Activated T-helper 17 cell treated with anti-CD3 and anti-CD28 coated beads, Interleukin-2, amount 50 U/mL, for 72 hours (primary cell): Measurements from ENCODE around the gene SLC25A47. TPM values are rescaled to one million over a fixed set of nuclear protein-coding genes. Genes with fewer than 3 reads are reported as not detected.
A peak's percentile ranks its signal among the peaks of the same experiment; 100 is the strongest.
"Not testable (repeated sequence)": the region's sequence is repeated elsewhere in the genome, so short reads cannot be mapped to it uniquely, and the experiment has no call there.

ENCODE experiments used
- ATAC-seq: fragments of 150-1000 bp; cut with Tn5 transposase; replicated peaks from 2 replicates; pipeline ENCODE4 v1.10.0; 2021; ENCODE audit warnings: mild to moderate bottlenecking, moderate library complexity
- H3K27ac Mint-ChIP-seq: one replicate; pipeline ENCODE4 v1.8.0; 2022; ENCODE audit warnings: mixed read lengths
- H3K27me3 Mint-ChIP-seq: one replicate; pipeline ENCODE4 v1.8.0; 2022; ENCODE audit warnings: mixed read lengths
- H3K36me3 Mint-ChIP-seq: one replicate; pipeline ENCODE4 v1.8.0; 2022; ENCODE audit warnings: low read depth, mild to moderate bottlenecking, mixed read lengths
- H3K4me1 Mint-ChIP-seq: one replicate; pipeline ENCODE4 v1.8.0; 2022; ENCODE audit warnings: mixed read lengths
- H3K4me3 Mint-ChIP-seq: one replicate; pipeline ENCODE4 v1.8.0; 2022; ENCODE audit warnings: mild to moderate bottlenecking, mixed read lengths
- H3K9me3 Mint-ChIP-seq: one replicate; pipeline ENCODE4 v1.8.0; 2022; ENCODE audit warnings: mixed read lengths
- total RNA-seq, 2 donors: library from RNA; stranded (reverse); gene quantifications; one replicate each; pipeline ENCODE4 v1.2.3, GENCODE V29; 2022

SLC25A47 gene
- total RNA-seq, 2 donors from 2014 or later = not detected

DNA sequence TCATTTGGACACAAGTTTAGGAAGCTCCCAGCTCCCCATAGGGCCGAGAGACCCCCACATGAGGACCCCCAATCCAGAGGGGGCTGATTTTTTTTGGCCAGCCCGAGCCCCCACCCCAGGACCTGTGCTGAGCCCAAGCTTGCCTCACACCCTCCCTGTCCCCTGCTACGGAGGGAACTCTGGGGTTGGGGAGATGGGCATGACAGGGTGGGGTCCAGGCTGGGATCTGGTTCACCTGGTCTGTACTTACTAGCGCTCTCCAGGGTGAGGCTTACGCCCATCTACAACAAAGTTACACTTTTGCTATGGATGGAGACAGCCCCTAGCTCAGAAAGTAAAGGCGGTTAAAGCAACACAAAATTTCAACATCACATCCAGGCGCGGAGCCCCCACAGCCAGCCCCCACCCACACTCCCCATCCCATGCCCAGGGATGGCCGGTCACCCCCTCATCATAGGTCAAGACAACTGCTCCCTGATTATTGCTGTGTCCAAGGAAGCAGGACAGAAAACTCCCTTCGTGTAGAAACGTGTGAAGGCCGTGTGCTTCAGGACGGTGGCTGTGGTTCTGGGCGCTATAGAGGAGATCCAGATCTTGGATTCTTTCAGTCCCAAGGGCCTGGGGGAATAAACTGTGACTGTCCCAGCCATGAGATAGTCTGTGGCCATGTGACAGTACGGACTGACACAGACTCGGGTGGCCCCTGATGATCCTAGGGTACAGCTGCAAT lies 27.6 kb upstream of the SLC25A47 start:
- Mint-ChIP-seq H3K36me3 (no peaks in the 10 kb centered on the region), H3K4me1 (no peaks in the 10 kb centered on the region), H3K27me3 (no peaks in the 10 kb centered on the region), H3K27ac (no peak overlapping the region), H3K4me3 (no peak overlapping the region), H3K9me3 (no peaks in the 10 kb centered on the region)
- no peak for ATAC-seq

DNA sequence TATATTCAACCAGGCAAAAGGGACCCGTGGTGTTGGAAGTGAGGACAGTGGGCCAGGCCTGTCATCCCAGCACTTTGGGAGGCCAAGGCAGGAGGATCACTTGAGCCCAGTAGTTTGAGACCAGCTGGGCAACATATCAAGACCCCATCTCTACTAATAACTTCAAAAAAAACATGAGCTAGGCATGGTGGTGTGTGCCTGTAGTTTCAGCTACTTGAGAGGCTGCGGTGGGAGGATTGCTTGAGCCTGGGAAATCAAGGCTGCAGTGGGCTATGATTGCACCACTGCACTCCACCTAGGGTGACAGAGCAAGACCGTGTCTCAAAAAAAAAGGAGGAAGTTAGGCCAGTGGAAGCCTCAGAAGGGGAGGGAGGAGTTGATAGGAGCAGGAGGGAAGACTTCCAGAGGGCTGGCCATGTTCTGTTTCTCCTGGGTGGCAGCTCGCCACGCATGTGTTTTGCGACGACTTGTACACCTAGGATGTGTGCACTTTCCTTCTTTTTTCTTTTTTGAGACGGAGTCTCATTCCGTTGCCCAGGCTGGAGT lies 27.0 kb upstream of the SLC25A47 start:
- no peak overlapping the region for H3K27ac Mint-ChIP-seq

DNA sequence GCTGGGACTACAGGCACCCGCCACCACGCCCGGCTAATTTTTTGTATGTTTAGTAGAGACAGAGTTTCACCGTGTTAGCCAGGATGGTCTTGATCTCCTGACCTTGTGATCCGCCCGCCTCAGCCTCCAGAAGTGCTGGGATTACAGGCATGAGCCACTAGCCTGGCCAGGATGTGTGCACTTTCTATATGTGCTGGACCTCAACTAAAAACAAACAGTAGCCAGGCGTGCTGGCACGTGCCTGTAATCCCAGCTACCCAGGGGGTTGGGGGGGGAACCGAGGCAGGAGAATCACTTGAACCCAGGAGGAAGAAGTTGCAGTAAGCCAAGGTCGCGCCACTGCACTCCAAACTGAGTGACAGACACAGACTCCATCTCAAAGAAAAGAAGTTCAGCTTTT lies 26.4 kb upstream of the SLC25A47 start:
- not testable (repeated sequence) for H3K4me1 Mint-ChIP-seq, H3K4me3 Mint-ChIP-seq, H3K27me3 Mint-ChIP-seq, ATAC-seq, H3K27ac Mint-ChIP-seq, H3K9me3 Mint-ChIP-seq, H3K36me3 Mint-ChIP-seq

More for the DNA sequence above, 27.0 kb upstream of the SLC25A47 start:
- no peaks in the 10 kb centered on the region for H3K27me3 Mint-ChIP-seq
- no peak for ATAC-seq
- H3K9me3 Mint-ChIP-seq = no peaks in the 10 kb centered on the region
- no peaks in the 10 kb centered on the region for H3K4me1 Mint-ChIP-seq
- H3K4me3 Mint-ChIP-seq = no peak overlapping the region
- no peaks in the 10 kb centered on the region for H3K36me3 Mint-ChIP-seq

DNA sequence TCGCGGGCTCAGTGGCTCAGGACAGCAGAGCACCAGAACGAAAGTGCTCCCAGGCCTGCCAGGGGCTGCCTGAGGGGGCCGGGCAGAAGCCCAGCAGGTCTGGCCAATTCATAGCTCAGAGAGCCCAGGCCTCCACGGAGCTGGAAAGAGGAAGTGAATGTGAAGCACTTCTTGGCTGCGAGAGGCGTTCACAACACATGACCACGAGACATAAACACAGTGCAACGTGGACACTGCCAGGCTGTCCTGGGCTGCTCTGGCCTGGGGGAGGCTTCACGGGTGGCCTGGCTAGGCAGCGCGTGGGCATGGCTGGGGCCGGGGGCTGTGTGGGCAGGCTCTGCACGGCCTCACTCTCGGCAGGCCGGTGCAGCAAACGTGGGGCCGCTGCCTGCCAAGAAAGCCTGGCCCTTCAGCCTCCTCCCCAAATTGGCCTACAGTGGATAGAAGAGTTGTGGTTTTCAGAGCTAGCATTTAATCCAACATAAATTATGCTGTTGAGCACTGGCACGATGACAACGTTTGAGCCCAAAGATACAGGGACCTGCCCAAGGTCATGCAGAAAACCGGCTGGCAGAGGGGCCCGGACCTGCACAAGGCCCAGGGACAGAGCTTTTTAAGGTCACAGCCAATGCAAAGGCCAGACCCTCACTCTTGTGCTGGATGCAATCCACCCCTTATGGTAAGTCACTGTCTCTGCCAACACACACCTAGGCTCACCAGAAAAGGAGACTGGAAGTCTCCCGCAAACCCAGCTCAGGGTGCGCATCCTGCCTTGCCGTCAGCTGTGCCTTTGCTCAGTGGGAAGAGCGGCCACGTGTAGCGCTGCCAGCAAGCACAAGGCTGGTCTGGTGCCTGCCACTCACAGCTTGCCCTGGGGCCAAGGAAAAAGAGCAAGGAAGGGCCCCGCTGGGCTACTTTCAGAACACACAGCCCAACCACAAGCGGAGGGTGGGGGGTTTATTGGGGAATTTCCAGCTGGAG lies 25.5 kb upstream of the SLC25A47 start:
- Mint-ChIP-seq H3K27me3 (no peaks in the 10 kb centered on the region), H3K9me3 (no peaks in the 10 kb centered on the region), H3K4me3 (no peak overlapping the region), H3K36me3 (no peaks in the 10 kb centered on the region), H3K4me1 (no peaks in the 10 kb centered on the region), H3K27ac (no peak overlapping the region)
- no peak for ATAC-seq

DNA sequence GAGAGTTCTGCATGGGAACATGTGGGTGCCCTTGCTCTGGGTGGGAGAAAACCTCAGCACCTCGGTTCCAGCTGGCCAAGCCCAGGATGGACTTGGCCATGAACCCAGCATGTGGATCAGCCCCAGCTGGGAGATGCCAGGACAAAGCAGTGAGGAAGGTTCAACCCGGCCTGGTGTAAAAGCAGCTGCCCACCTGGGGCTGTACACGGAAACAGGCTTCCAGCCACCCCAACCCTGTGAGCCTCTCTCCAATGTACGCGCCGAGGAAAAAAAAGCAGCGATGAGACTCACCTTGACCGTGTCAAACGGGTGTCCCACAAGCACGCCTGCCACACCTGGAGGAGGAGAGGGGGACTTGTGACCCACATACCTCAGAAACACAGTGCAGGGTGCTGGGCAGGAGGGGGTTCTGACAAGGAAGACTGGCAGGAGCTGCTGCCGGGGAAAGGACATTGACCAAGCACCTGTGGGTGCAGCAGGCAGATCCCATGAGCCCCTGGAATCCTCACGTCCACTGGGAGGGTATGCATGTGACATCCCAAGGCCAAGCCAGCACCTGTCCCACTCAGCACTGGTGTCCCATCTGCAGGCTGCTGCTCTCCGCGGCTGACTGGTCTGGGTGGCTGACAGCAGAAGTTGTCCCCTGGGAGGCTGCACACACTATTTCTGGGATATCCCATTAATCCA lies 24.4 kb upstream of the SLC25A47 start:
- ATAC-seq = no peak

DNA sequence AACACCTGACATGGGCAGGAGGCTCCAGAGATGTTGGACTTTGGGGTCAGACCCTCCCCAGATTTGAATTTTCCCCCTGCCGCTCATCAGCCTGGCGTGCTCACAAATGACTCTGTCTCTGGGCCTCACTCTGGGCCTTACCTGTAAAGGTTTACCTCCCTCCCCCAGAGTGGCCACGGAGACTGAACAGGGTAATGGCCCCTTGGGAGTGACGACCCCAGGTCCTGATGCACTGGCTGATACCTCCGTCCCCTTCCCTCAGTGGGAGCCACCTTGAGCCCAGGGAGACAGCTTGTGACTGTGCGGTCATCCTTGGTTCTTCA lies 23.9 kb upstream of the SLC25A47 start:
- no peaks in the 10 kb centered on the region for H3K27me3 Mint-ChIP-seq
- H3K27ac Mint-ChIP-seq = no peak overlapping the region
- H3K4me3 Mint-ChIP-seq = no peak overlapping the region
- ATAC-seq = no peak
- no peaks in the 10 kb centered on the region for H3K9me3 Mint-ChIP-seq
- no peaks in the 10 kb centered on the region for H3K36me3 Mint-ChIP-seq
- no peaks in the 10 kb centered on the region for H3K4me1 Mint-ChIP-seq

More for the DNA sequence above, 24.4 kb upstream of the SLC25A47 start:
- H3K27ac Mint-ChIP-seq = no peak overlapping the region
- H3K9me3 Mint-ChIP-seq = no peaks in the 10 kb centered on the region
- H3K4me1 Mint-ChIP-seq = no peaks in the 10 kb centered on the region
- H3K4me3 Mint-ChIP-seq = no peak overlapping the region
- no peaks in the 10 kb centered on the region for H3K27me3 Mint-ChIP-seq
- no peaks in the 10 kb centered on the region for H3K36me3 Mint-ChIP-seq

DNA sequence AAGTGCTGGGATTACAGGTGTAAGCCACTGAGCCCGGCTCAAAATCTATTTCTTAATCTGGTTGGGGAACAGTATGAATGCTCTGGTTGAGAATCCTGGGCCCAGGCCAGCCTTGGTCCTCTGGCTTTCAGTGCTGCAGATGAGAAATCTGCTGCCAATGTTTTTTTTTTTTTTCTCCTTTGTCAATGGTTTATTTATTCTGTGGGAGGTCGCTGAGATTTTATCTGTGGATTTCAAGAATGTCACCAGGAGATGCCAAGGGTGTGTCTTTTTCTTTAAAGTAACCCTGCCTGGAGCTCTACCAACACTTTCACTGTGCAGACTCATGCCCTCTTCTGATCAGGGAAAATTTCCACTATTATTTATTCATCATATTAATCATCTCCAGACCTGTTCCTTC lies 20.5 kb upstream of the SLC25A47 start:
- Mint-ChIP-seq H3K4me1 (no peaks in the 10 kb centered on the region), H3K36me3 (no peaks in the 10 kb centered on the region), H3K4me3 (no peak overlapping the region), H3K27me3 (peaks cover 7% of the 10 kb centered on the region), H3K27ac (no peak overlapping the region), H3K9me3 (no peaks in the 10 kb centered on the region)
- no peak for ATAC-seq

DNA sequence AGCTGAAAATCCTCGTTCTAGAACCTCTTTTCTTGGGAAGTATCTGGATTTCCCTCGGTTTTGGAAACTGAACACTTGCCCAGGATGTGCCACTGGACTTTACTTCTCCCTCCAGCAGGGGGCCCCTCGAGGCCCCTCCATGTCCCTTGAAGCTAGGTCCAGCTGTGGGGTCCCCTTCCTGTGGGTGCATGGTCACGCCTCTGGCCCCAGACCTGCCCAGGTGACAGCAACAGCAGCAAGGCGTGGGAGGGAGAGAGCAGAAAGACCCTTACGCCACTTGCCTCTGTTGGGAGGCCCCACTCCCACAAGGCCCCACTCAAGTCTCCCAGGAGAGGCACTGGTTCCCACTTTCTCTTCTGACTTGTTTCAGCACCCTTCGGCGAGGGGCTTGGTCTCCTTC lies 20.0 kb upstream of the SLC25A47 start:
- no peak for ATAC-seq
- Mint-ChIP-seq H3K36me3 (no peaks in the 10 kb centered on the region), H3K27ac (no peak overlapping the region)

DNA sequence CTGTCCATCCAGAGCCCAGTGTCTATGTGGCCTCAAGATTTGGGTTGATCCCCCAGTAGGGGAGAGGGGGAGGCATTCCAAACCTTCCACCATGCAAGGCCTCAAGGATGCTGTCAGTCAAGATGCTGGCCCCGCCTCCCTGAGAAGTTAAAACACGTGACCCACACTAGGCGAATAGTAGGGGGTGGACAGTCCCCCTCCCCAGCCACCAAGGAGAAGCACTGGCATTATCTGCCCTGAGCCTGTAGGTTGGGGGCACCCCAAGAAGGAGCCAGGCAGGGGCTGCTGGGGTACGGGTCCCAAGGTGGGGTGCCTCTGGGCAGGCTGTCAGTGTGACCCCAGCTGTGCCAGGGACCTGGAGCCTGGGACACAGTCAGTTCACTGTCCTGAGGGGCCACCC lies 19.2 kb upstream of the SLC25A47 start:
- no peaks in the 10 kb centered on the region for H3K36me3 Mint-ChIP-seq
- H3K27me3 Mint-ChIP-seq = peaks cover 7% of the 10 kb centered on the region
- no peaks in the 10 kb centered on the region for H3K9me3 Mint-ChIP-seq
- H3K4me1 Mint-ChIP-seq = no peaks in the 10 kb centered on the region
- H3K4me3 Mint-ChIP-seq = no peak overlapping the region
- ATAC-seq = no peak
- no peak overlapping the region for H3K27ac Mint-ChIP-seq

More for the DNA sequence above, 20.0 kb upstream of the SLC25A47 start:
- H3K4me3 Mint-ChIP-seq = no peak overlapping the region
- H3K4me1 Mint-ChIP-seq = no peaks in the 10 kb centered on the region
- H3K27me3 Mint-ChIP-seq = peaks cover 7% of the 10 kb centered on the region
- no peaks in the 10 kb centered on the region for H3K9me3 Mint-ChIP-seq

DNA sequence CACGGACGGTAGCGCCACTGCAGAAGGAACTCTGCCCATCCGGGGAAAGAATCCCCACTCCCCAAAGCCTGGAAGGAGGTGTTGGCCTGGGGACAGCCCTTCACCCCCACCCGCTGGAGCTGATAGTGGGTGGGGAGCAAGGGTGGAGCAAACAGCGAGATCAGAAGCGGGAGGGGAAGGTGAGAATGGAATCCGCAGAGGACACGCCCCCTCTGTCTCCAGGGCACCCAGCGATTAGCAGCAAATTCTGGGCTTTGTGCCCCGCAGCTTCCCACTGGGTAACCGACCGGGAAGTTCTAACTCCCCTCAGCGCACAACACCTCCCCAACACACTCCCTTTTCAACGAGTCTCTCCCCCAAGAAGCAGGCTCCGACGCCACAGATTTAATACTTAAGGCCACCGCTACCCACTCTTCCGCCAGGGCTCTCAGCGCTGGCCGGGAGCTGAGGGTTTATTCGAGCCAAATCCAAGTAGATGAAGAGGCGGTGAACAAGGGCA lies 18.3 kb upstream of the SLC25A47 start:
- no peaks in the 10 kb centered on the region for H3K9me3 Mint-ChIP-seq

DNA sequence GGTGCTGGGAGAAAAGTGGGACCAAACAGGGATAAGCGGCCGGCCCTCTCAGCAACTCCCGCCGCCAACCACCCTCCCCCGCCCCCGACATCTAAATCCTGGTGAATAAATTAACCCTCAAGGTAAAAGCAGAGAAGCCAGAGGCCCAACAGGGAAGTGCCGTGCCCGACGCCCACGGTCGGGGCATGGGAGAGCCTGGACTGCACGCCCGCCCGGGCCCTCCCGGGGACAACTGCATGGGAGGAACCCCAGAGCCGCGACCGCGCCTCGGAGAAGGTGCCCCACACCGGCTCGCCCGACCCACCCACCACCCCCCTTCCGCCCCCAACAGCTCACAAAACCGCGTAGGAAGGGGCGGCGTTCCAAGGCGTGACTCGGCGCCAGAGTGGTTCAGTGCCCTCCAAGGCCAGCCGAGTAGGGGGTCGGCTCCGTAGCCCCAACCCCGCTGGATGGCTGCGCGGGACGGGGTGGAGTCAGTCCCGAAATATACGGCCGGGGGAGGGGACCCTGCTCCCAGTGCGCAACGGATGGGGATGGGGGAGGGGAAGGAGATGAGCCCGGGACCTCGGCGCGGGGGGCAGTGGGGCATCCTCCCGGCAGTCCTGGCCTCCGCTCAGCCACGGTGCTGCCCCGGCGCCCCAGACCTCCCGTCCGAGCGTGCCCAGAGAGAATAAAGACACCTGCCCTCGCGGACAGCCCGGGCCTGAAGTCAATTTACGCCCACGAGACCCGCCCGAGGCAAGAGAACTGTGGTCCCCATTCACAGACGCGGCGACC lies 17.6 kb upstream of the SLC25A47 start:
- peak; percentile 12 for ATAC-seq
- H3K27ac Mint-ChIP-seq = no peak overlapping the region
- H3K4me3 Mint-ChIP-seq = peak overlapping the region; percentile 77
- H3K36me3 Mint-ChIP-seq = no peaks in the 10 kb centered on the region
- H3K9me3 Mint-ChIP-seq = no peaks in the 10 kb centered on the region
- no peaks in the 10 kb centered on the region for H3K4me1 Mint-ChIP-seq
- H3K27me3 Mint-ChIP-seq = peaks cover 7% of the 10 kb centered on the region

More for the DNA sequence above, 18.3 kb upstream of the SLC25A47 start:
- no peak overlapping the region for H3K27ac Mint-ChIP-seq
- peak overlapping the region; percentile 77 for H3K4me3 Mint-ChIP-seq
- no peaks in the 10 kb centered on the region for H3K4me1 Mint-ChIP-seq
- no peak for ATAC-seq
- H3K27me3 Mint-ChIP-seq = peaks cover 7% of the 10 kb centered on the region
- no peaks in the 10 kb centered on the region for H3K36me3 Mint-ChIP-seq

DNA sequence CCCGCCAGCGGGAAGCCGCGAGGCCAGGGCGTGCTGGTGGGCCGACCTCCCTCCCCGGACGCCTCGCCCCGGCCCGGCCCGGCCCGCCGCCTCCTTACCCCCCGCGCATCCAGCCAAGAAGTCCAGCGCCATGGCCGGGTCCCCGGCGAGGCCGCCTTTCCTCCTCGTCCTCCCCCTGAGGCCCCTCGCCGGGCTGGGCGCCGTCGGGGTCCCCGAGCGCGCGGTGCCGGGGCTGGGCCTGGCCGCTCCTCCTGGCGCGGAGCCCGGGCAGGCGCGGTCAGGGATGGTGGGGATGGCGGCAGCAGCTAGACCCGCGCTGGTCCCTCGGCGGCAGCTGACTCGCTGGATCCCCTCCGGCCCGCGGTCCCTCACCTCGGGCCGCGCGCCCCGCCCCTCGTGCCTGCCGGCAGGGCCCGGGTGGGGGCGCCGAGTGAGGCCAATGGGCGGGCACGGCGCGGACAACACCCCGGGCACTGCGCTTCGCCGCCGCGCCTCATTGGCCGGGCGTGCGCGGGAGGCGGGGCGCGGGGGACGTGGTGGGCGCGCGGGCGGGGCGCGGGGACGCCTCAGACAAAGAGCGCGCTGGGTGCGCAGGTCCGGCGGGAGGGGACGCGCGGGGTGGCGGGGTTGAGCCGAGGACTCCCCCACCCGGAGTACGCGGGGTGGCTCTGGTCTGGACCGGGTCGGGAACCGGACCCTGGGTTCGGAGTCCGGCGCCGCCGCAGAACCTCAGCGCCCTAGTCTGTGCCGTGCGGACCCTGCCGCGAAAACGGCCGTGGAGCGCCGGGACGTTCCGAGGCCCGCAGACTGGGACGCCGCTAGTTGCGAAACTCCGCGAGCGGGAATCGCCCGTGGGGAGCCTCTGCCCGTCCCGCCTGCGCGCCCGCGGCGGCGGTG lies 16.8 kb upstream of the SLC25A47 start, which contains the start of gene SLC25A29:
Gene SLC25A29, minus strand, starts transcription at position 344 of the 897 bp plus-strand sequence. Its CDS starts 212 bp downstream, at position 132.
- H3K4me1 Mint-ChIP-seq = no peaks in the 10 kb centered on the region
- H3K9me3 Mint-ChIP-seq = no peaks in the 10 kb centered on the region
- peaks cover 7% of the 10 kb centered on the region for H3K27me3 Mint-ChIP-seq
- peak; percentile 94 for ATAC-seq
- no peak within 1 kb of the TSS for H3K27ac Mint-ChIP-seq
- peak within 1 kb of the TSS; percentile 77 for H3K4me3 Mint-ChIP-seq
- no peaks in the 10 kb centered on the region for H3K36me3 Mint-ChIP-seq
